ENCODE data around the gene SLC7A8. TPM values are rescaled to one million over a fixed set of nuclear protein-coding genes. Genes with fewer than 3 reads are reported as not detected.

Gene SLC7A8
- total RNA-seq, 2 donors from 2014 or later, result 18.2 to 33.6 TPM

- intact Hi-C loops (cut with DNase I, micrococcal nuclease), result no loop called here
- DNase-seq, result no peak
- no peak for ATAC-seq
Measured at GRCh38 chr14:23164250-23164649, 19.2 kb downstream of the SLC7A8 start.

DNA sequence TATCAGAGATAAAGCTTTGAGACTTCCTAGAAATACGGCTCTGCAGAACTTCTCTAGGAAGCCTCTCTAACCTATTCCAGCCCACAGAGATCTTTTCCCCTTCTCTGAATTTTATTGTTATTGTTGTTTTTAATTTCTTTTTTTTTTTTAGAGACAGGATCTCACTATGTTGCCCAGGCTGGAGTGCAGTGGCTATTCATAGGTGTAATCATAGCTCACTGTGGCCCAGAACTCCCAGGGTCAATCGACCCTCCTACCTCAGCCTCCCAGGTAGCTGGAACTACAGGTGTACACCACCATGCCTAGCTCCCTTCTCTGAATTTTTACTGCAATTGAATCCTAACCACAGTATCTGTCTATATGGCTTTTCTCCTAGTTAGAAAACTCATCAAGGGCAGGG, 19.6 kb downstream of the SLC7A8 start:
- DNase-seq (no peak), ATAC-seq (no peak)
- intact Hi-C loops (cut with DNase I, micrococcal nuclease), result no loop called here

DNA sequence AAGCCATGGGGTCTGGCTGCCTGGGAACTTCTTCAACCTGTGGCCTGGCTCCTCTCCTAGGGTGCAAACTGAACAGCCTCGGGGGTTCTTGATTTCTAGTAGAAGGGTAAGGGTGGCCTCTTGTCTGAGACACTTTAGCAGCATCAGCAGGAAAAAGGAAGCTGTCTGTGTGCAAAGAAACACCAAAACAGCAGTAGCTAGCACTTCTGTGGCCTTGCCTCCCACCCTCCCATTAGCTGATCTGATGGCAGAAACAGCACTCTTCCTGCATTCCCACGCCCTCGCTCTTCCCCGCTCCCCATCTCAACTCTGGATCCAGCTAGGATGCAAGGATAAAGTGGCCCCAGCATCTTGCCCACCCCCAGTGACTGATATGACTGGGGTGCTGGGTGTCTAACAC, 20.7 kb downstream of the SLC7A8 start:
- intact Hi-C loops (cut with DNase I, micrococcal nuclease), result no loop called here
- ATAC-seq (no peak), DNase-seq (no peak)

GRCh38 chr14:23162005-23162404, 21.5 kb downstream of the SLC7A8 start:
- DNase-seq (peak; percentile 38 to 65), ATAC-seq (peak; percentile 90)
- intact Hi-C loops (cut with DNase I, micrococcal nuclease), result no loop called here

DNA sequence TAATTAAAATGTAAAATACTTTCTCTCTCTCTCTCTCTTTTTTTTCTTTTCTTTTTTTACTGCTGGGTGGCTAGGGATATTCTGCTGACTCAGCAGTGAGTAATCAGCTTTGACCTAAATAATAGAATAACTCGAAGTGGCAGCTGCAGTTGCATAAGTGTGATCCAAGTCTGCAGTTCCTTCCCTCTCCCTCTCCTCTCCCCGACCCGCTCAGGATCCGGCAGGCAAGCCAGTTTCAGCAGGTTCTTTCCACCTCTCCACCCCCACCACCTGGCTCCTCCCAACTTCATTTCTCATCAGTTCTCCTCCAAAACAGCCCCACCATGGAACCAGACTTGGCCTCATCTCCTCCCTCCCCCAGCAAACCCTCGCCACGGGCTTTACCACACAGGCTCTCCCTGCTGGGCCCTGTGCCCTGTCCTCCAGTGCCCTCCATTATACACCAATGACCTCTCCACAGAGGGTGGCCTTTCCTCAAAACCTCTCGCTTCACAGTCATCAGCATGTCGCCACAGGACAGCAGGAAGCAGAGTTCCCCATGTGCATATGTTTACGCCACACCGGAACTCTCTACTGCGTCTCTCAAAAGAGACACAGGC, 22.4 kb downstream of the SLC7A8 start:
- DNase-seq (peak; percentile 33 to 63), ATAC-seq (peak; percentile 68)
- intact Hi-C loops (cut with DNase I, micrococcal nuclease), result no loop called here

DNA sequence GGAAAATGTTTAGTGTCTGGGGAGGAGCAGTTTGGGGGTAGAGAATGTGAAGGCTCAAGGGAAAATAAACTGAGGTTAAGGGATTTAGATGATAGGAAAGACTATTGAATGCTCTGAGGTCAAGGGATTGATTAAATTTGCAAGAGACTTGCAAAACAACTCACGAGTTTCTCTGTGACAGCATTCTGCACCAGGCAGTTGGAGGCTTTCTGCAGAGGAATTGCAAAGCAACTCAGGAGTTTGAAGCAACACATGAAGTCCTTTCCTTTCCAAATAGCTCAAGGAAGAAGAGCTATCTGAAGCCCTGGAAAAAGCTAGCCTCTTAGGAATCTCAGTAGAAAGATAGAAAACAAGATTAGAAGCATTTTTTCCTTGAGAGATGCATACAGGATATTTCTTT, 23.9 kb downstream of the SLC7A8 start:
- no peak for DNase-seq
- intact Hi-C loops (cut with DNase I, micrococcal nuclease), result no loop called here

DNA sequence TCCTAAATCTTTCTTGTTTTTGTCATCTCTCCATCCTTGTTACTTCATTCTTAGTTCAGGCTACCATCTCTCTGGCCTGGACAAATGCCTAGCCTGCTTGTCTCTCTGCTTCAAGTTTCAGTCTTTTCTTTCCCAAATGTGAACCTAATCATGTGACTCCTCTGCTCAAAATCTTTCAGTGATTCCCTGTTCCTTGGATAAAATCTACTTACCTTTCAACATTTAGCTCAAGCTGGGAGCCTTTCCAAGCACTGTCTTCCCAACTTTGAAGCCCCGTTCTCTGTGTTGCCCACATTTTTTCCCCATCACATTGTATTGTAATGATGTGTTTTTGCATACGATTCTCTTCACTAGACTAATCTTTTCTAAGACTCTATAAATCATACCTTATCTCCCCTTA, 24.7 kb downstream of the SLC7A8 start:
- ATAC-seq (no peak), DNase-seq (no peak)
- intact Hi-C loops (cut with DNase I, micrococcal nuclease), result no loop called here

More for the DNA sequence above, 23.9 kb downstream of the SLC7A8 start:
- no peak for ATAC-seq

- intact Hi-C loops (cut with DNase I, micrococcal nuclease), result no loop called here
- peak; percentile 45 to 86 for DNase-seq
- ATAC-seq, result peak; percentile 55
Measured at GRCh38 chr14:23154964-23155587, 28.4 kb downstream of the SLC7A8 start.

DNA sequence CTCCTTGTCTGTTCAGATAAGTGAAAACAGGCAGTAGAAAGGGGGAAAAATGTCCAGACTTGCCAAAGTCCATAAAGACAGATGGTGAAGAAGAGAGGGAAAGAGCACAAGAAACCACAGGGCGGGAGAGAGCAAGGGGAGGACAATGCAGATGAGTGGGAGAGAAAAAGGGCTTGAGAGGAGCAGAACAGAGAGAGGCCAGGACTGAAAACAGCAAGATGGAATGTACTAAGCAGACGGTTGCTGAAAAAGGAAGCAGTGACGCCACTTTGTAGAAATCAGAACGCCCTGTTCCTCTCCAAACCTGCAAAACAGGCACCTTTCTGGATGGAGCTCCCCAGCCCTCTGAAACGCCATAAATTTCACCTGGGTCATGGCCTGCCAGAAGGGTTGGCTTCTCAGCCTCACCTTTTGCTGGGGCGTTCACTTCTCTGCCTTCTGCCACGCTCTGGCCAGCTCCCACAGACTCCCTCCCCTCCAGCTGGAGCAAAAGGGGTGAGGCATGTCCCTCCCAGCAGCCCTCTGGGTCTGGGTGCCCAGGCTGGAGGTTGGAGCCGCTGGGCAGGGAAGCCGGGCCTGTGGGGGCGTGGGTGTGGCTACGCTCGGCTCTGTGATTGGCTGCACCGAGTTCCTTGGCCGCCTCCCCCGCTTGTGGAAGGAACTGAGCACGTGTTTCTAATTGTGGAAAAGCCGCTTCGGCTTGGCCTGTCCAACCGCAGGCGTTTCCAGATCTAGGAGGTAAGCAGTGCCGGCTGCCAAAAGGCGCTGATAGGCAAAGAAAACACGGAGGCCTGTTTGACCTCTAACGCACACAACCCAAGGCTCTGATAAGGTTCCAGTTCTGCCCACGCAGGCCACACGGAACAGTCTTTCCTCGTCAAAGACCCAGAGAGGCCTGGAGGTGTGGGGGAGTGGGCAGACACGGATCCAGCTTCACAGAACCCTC, 29.3 kb downstream of the SLC7A8 start:
- intact Hi-C loops (cut with DNase I, micrococcal nuclease), result no loop called here
- ATAC-seq, result peak; percentile 93

DNA sequence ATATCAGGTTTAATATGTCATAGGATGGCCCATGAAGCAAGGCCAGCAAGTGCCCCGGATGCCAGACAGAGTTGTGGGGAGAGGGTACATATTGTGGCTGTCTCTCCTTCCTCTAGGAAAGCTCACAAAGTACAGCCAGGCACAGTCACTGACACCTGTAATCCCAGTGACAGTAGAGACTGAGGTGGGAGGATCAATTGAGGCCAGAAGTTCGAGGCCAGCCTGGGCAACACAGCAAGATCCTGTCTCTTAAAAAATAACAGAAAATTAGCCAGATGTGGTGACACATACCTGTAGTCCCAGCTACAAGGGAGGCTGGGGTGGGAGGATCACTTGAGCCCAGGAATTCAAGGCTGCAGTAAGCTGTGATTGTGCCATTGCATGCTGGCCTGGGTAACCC, 32.1 kb downstream of the SLC7A8 start:
- intact Hi-C loops (cut with DNase I, micrococcal nuclease), result no loop called here
- DNase-seq (no peak), ATAC-seq (no peak)

More for the DNA sequence above, 29.3 kb downstream of the SLC7A8 start:
- DNase-seq, result peak; percentile 82 to 93

DNA sequence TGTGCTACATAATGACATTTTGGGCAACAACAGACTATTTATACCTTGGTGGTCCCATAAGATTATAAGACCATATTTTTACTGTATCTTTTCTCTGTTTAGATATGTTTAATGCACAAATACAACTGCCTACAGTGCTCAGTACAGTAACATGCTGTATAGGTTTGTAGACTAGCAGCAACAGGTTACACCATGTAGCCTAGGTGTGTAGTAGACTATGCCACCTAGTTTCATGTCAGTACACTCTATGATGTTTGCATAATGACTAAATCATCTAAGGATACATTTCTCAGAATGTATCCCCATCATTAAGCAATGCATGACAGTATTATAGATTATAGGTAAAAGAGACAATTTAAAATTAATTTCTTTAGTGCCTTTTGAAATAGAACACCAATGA, 33.7 kb downstream of the SLC7A8 start:
- intact Hi-C loops (cut with DNase I, micrococcal nuclease), result no loop called here
- no peak for DNase-seq
- ATAC-seq, result no peak

DNA sequence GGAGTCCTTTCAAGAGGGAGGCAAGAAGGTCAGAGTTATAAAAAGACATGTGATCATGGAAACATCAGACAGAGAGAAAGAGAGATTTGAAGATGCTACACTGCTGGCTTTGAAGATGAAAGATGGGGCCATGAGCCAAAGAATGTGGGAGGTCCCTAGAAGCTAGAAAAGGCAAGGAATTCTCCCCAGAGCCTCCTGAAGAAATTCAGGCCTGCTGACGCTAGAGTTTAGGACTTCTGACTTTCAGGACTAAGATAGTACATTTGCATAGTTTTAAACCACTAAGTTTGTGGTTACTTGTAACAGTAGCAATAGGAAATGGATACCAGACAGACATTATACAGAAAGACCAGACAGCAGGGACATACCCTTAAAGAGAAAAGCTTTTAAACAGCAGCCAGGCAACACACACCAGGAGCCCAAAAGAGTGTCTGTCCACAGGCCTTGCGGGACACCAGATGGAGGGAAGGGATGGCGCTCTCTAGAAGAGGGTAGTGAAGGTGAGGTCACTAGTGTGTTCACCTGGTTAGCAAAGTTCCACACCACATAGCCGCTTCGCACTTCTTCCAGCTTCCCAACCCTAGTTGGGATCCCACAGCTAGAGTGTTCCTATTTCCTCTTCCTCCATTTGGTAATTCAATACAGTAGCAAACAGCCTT, 34.7 kb downstream of the SLC7A8 start:
- ATAC-seq (no peak), DNase-seq (no peak)
- intact Hi-C loops (cut with DNase I, micrococcal nuclease), result no loop called here

GRCh38 chr14:23147676-23148075, 35.8 kb downstream of the SLC7A8 start:
- no peak for DNase-seq
- intact Hi-C loops (cut with DNase I, micrococcal nuclease), result no loop called here
- no peak for ATAC-seq

DNA sequence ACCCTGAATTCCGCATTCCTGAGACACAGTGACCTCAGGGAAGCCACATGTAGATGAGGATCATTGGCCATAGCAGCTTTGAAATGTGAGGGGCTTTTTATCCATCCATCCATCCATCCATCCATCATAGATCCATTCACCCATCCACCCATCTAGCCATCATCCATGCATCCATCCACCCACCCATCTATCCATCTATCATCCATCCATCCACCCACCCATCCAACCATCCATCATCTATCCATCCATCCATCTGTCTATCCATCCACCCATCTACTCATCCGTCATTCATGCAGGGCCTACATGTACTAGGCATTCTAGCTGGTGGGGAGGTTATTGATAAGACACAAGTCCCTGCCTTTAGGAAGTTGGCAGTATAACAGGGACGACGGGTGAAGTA, 36.5 kb downstream of the SLC7A8 start:
- no peak for ATAC-seq
- no peak for DNase-seq
- intact Hi-C loops (cut with DNase I, micrococcal nuclease), result no loop called here

- intact Hi-C loops (cut with DNase I, micrococcal nuclease), result no loop called here
- no peak for ATAC-seq
- DNase-seq, result no peak
Measured at GRCh38 chr14:23146351-23146910, 37.0 kb downstream of the SLC7A8 start.

- no peak for DNase-seq
- ATAC-seq, result no peak
- intact Hi-C loops (cut with DNase I, micrococcal nuclease), result no loop called here
Measured at GRCh38 chr14:23145794-23146350, 37.6 kb downstream of the SLC7A8 start.

GRCh38 chr14:23143911-23144310, 39.5 kb downstream of the SLC7A8 start:
- no peak for DNase-seq
- no peak for ATAC-seq
- intact Hi-C loops (cut with DNase I, micrococcal nuclease), result no loop called here

GRCh38 chr14:23142826-23143225, 40.6 kb downstream of the SLC7A8 start:
- ATAC-seq, result no peak
- intact Hi-C loops (cut with DNase I, micrococcal nuclease), result no loop called here

More at GRCh38 chr14:23142826-23143225, 40.6 kb downstream of the SLC7A8 start:
- DNase-seq, result no peak
